T-cell (primary cell): ENCODE results near the gene FAM193A. TPM values are rescaled to one million over a fixed set of nuclear protein-coding genes. Genes with fewer than 3 reads are reported as not detected.
"Not testable (repeated sequence)": the region's sequence is repeated elsewhere in the genome, so short reads cannot be mapped to it uniquely, and the experiment has no call there.

ENCODE experiments used
- ATAC-seq, 4 experiments: fragments of 200-7000 bp in 3 of 4; fragments of 150-1000 bp in 1 of 4; cut with Tn5 transposase; replicated peaks in 1 of 4; 1 replicate in 3 of 4; 2 replicates in 1 of 4; pipeline ENCODE4 v1.10.0; 2021; ENCODE audit warnings: moderate library complexity in 3 of 4, mild to moderate bottlenecking in 2 of 4, moderate number of reproducible peaks in 1 of 4
- CTCF ChIA-PET, 2 donors: fragments of 300-600 bp; sonication (Branson Sonifier 250); formaldehyde crosslinking; loops; one replicate each; lab custom pipeline; 2022; ENCODE audit warnings: antibody characterized with exemption in 2 of 2; lab: Charles Lee
- POLR2A ChIA-PET, 2 donors: fragments of 300-600 bp; sonication (Branson Sonifier 250); formaldehyde crosslinking; loops; one replicate each; lab custom pipeline; 2022; ENCODE audit warnings: antibody characterized with exemption in 2 of 2; lab: Charles Lee
- DNase-seq, 35 experiments: peaks; one replicate each; pipeline versions ENCODE4 v3.0.0 to v3.0.0-alpha.2; 2013 to 2023
- H3K27ac ChIP-seq: one replicate; pipeline ENCODE4 v1.5.1; 2013; ENCODE audit warnings: low read length
- H3K27me3 ChIP-seq, 2 experiments: replicated peaks in 1 of 2; 1 replicate in 1 of 2; 2 replicates in 1 of 2; pipeline versions ENCODE4 v1.6.1 to v1.7.0; 2013; ENCODE audit warnings: low read length in 1 of 2, mixed read lengths in 1 of 2; ENCODE audit not compliant: control insufficient read depth in 2 of 2, insufficient read depth in 2 of 2; ENCODE audit errors: extremely low read depth in 1 of 2
- H3K36me3 ChIP-seq, 2 donors: 1 replicate in 1 of 2; 2 replicates in 1 of 2; pipeline versions ENCODE4 v1.6.1 to v1.7.0; 2013; ENCODE audit warnings: low read length in 1 of 2; ENCODE audit not compliant: control insufficient read depth in 2 of 2, insufficient read depth in 1 of 2; ENCODE audit errors: extremely low read depth in 1 of 2
- H3K4me1 ChIP-seq, 2 experiments: 1 replicate in 1 of 2; 2 replicates in 1 of 2; pipeline versions ENCODE4 v1.6.1 to v1.7.0; 2013; ENCODE audit warnings: low read length in 2 of 2, mixed read lengths in 1 of 2; ENCODE audit not compliant: insufficient read depth in 2 of 2, control insufficient read depth in 1 of 2; ENCODE audit errors: extremely low read depth in 1 of 2
- H3K4me3 ChIP-seq, 2 donors: 1 replicate in 1 of 2; 2 replicates in 1 of 2; pipeline versions ENCODE4 v1.5.1 to v1.7.0; 2013; ENCODE audit warnings: mild to moderate bottlenecking in 2 of 2, low read length in 1 of 2, moderate library complexity in 1 of 2; ENCODE audit not compliant: control insufficient read depth in 1 of 2; ENCODE audit errors: extremely low read depth in 1 of 2
- H3K9me3 ChIP-seq: 2 replicates; pipeline ENCODE4 v1.7.0; 2013
- H3K27ac Mint-ChIP-seq, 2 donors: one replicate each; pipeline ENCODE4 v1.8.0; 2020 to 2021; ENCODE audit warnings: mild to moderate bottlenecking in 2 of 2, mixed read lengths in 2 of 2
- H3K27me3 Mint-ChIP-seq, 2 donors: one replicate each; pipeline ENCODE4 v1.8.0; 2021 to 2022; ENCODE audit warnings: mixed read lengths in 2 of 2
- H3K36me3 Mint-ChIP-seq: one replicate; pipeline ENCODE4 v1.8.0; 2021; ENCODE audit warnings: mixed read lengths
- H3K4me1 Mint-ChIP-seq, 3 donors: one replicate each; pipeline ENCODE4 v1.8.0; 2020 to 2022; ENCODE audit warnings: mixed read lengths in 3 of 3, mild to moderate bottlenecking in 1 of 3
- H3K4me3 Mint-ChIP-seq, 3 donors: one replicate each; pipeline ENCODE4 v1.8.0; 2020 to 2022; ENCODE audit warnings: mild to moderate bottlenecking in 3 of 3, mixed read lengths in 3 of 3, moderate library complexity in 3 of 3
- H3K9me3 Mint-ChIP-seq, 3 donors: one replicate each; pipeline ENCODE4 v1.8.0; 2020 to 2022; ENCODE audit warnings: mixed read lengths in 3 of 3
- WGBS: methylation state at CpG from one replicate; pipeline ENCODE4 v1.1.5; 2013; ENCODE audit warnings: missing lambda C conversion rate; ENCODE audit not compliant: insufficient coverage; 5-methylcytosine and 5-hydroxymethylcytosine counted together
- total RNA-seq, 35 experiments: library from RNA in 6 of 35; stranded (reverse) in 6 of 35; fragments of 120-200 nt in 1 of 35; gene quantifications; one replicate each; pipeline versions ENCODE4 v1.2.1 to v1.2.4 and lab custom pipeline; 2013 to 2026

FAM193A gene
- total RNA-seq, 5 donors from 2014 or later (not counting 1 experiment from before 2014, with no cell fraction given) = 41.6 to 46.8 (median 45.2) TPM

DNA sequence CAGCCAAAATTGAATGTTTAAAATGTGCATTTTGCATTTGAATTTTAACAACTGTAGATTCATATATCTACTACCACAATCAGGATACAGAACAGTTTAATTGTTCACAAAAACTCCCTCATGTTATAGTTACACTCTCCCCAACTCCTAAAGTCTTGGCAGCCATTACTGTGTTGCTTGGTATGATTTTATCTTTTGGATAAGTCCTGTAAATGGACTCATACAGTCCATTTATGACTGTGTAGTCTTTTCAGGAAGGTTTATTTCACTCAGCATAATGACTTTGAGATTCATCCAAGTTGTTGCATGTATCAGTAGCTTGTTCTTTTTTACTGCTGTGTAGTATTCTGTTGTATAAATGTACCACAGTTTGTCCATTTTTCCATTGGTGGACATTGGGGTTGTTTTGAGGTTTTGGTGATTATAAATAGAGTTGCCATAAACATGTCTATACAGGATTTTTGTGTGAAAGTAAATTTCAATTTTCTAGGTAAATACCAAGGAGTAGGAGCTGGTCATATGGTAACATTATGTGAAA, 9.9 kb downstream of the FAM193A start:
- Mint-ChIP-seq H3K36me3 (peaks cover 4% of the 10 kb centered on the region), H3K27me3 (no peaks in the 10 kb centered on the region), H3K4me1 (peaks cover 23 to 51% (median 51%) of the 10 kb centered on the region in 3 donors), H3K9me3 (no peaks in the 10 kb centered on the region), H3K4me3 (no peak overlapping the region), H3K27ac (peak overlapping the region in 1 of 2 donors; percentile 44)
- Histone ChIP-seq H3K9me3 (no peaks in the 10 kb centered on the region), H3K4me3 (no peak overlapping the region), H3K27ac (no peak overlapping the region), H3K27me3 (no peaks in the 10 kb centered on the region), H3K4me1 (peaks cover 0 to 13% of the 10 kb centered on the region in 2 experiments), H3K36me3 (peaks cover 0 to 4% of the 10 kb centered on the region in 2 donors)
- ATAC-seq (no peak), DNase-seq (no peak)
- ChIA-PET CTCF (no interaction called here), POLR2A (no interaction called here)

GRCh38 chr4:2546961-2547691, 10.7 kb downstream of the FAM193A start:
- DNase-seq, H3K27ac Mint-ChIP-seq, H3K27me3 Mint-ChIP-seq, H3K36me3 Mint-ChIP-seq, H3K9me3 ChIP-seq, H3K4me3 ChIP-seq, H3K9me3 Mint-ChIP-seq, H3K27ac ChIP-seq, H3K27me3 ChIP-seq, CTCF ChIA-PET, H3K36me3 ChIP-seq, ATAC-seq, H3K4me3 Mint-ChIP-seq: not testable (repeated sequence)
- peaks cover 0 to 11% of the 10 kb centered on the region in 2 experiments for H3K4me1 ChIP-seq
- POLR2A ChIA-PET = interaction anchor here in 1 of 2 donors (0.7 kb wide), 1 partner anchor 87 kb away, joined by 3 read pairs; no protein-coding TSS in a partner anchor
- WGBS = 100% methylated on average over 6 of the region's 16 CpGs
- H3K4me1 Mint-ChIP-seq = peaks cover 20 to 51% (median 49%) of the 10 kb centered on the region in 3 donors

DNA sequence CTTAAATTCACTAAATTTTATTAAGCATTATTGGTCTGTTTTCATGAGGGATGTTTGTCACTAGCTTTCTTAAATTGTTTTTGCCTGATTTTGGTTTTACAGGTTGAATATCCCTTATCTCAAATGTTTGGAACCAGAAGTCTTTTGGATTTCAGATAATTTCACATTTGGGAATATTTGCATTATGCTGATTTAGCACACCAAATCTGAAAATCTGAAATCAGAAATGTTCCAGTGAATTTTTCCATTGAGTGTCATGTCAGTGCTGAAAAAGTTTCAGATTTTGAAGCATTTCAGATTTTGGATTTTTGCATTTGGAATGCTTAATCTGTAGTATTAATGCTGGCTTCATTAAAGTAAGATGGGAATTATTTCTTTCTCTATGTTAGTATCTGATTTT, 14.7 kb downstream of the FAM193A start:
- Histone ChIP-seq H3K27me3 (no peaks in the 10 kb centered on the region), H3K4me3 (no peak overlapping the region), H3K4me1 (peaks cover 0 to 16% of the 10 kb centered on the region in 2 experiments), H3K9me3 (no peaks in the 10 kb centered on the region), H3K36me3 (no peaks in the 10 kb centered on the region), H3K27ac (no peak overlapping the region)
- Mint-ChIP-seq H3K27ac (no peak overlapping the region), H3K36me3 (peaks cover 4% of the 10 kb centered on the region), H3K9me3 (no peaks in the 10 kb centered on the region), H3K4me3 (no peak overlapping the region), H3K27me3 (no peaks in the 10 kb centered on the region), H3K4me1 (peaks cover 29 to 55% (median 53%) of the 10 kb centered on the region in 3 donors)
- no peak for ATAC-seq
- ChIA-PET CTCF (interaction anchor here (0.7 kb wide), 2 partner anchors 22 to 171 kb away, joined by 4 to 9 read pairs; no protein-coding TSS in a partner anchor), POLR2A (interaction anchor here in 1 of 2 donors (0.6 kb wide), 1 partner anchor 51 kb away, joined by 5 read pairs; no protein-coding TSS in a partner anchor)
- DNase-seq = no peak

DNA sequence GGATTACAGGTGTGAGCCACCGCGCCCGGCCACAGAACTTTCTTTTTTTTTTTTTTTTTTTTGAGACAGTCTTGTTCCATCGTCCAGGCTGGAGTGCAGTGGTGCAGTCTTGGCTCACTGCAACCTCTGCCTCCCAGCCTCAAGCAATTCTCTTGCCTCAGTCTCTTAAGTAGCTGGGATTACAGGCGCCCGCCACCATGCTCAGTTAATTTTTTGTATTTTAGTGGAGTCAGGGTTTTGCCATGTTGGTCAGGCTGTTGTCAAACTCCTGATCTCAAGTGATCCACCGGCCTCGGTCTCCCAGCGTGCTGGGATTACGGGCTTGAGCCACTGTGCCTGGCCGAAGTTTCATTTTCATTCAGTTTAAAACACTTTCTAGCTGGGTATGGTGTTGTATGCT, 16.4 kb downstream of the FAM193A start:
- Histone ChIP-seq H3K36me3 (no peaks in the 10 kb centered on the region), H3K9me3 (no peaks in the 10 kb centered on the region), H3K27me3 (no peaks in the 10 kb centered on the region), H3K27ac (no peak overlapping the region), H3K4me3 (no peak overlapping the region), H3K4me1 (peaks cover 0 to 16% of the 10 kb centered on the region in 2 experiments)
- CTCF ChIA-PET = interaction anchor here in 1 of 2 donors (0.7 kb wide), 1 partner anchor 17 kb away, joined by 4 read pairs; no protein-coding TSS in a partner anchor
- no peaks in the 10 kb centered on the region for H3K27me3 Mint-ChIP-seq
- no peaks in the 10 kb centered on the region for H3K9me3 Mint-ChIP-seq
- 100% methylated on average over 1 of the region's 11 CpGs for WGBS
- no peak overlapping the region for H3K27ac Mint-ChIP-seq
- POLR2A ChIA-PET = interaction anchor here in 1 of 2 donors (0.7 kb wide), 1 partner anchor 315 kb away, joined by 10 read pairs; no protein-coding TSS in a partner anchor
- DNase-seq = no peak
- H3K4me3 Mint-ChIP-seq = no peak overlapping the region
- H3K36me3 Mint-ChIP-seq = no peaks in the 10 kb centered on the region
- peaks cover 29 to 61% (median 56%) of the 10 kb centered on the region in 3 donors for H3K4me1 Mint-ChIP-seq
- no peak for ATAC-seq

DNA sequence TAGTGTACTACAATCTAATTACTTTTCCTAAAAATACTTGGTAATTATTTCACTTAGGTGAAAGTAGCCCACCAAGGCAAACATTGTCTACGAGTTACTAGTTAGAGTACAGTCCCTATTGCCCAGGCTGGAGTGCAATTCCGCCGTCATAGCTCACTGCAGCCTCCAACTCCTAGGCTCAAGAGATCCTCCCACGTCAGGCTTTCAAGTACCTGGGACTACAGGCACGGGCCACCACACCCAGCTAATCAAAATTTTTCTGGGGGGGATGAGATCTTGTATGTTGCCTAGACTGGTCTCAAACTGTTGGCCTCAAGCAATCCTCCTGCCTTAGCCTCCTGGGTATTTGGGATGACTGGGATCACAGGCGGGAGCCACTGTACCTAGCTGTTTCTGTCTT, 21.9 kb downstream of the FAM193A start:
- no peak overlapping the region for H3K27ac ChIP-seq
- no peak overlapping the region for H3K4me3 Mint-ChIP-seq
- no peaks in the 10 kb centered on the region for H3K9me3 Mint-ChIP-seq
- no peaks in the 10 kb centered on the region for H3K27me3 Mint-ChIP-seq
- POLR2A ChIA-PET = interaction anchor here in 1 of 2 donors (0.5 kb wide), 1 partner anchor 53 kb away, joined by 4 read pairs; no protein-coding TSS in a partner anchor
- WGBS = 93% methylated on average over 1 of the region's 6 CpGs
- peaks cover 0 to 6% of the 10 kb centered on the region in 2 donors for H3K36me3 ChIP-seq
- H3K4me3 ChIP-seq = no peak overlapping the region
- no peaks in the 10 kb centered on the region for H3K27me3 ChIP-seq
- DNase-seq (no peak), ATAC-seq (no peak)
- peaks cover 46 to 71% (median 57%) of the 10 kb centered on the region in 3 donors for H3K4me1 Mint-ChIP-seq
- CTCF ChIA-PET = no interaction called here
- H3K4me1 ChIP-seq = peaks cover 0 to 10% of the 10 kb centered on the region in 2 experiments
- H3K36me3 Mint-ChIP-seq = peaks cover 22% of the 10 kb centered on the region
- no peak overlapping the region for H3K27ac Mint-ChIP-seq
- no peaks in the 10 kb centered on the region for H3K9me3 ChIP-seq

DNA sequence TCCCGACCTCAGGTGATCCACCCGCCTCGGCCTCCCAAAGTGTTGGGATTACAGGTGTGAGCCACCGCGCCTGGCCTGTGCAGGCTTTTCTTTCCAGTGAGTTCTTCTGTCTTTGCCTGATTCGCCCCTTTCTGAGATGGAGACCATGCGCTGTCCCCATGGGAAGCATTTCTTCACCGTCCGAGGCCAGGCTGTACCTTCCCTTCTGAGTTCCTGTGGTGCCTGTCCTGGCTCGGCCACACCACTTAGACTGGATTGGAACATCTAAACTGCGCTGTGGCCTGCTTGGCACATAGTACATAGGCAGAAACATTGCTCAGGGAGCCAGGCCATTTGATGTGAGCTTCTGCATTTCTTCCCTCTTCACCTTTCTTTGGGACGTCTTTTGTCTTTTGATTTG, 23.7 kb downstream of the FAM193A start:
- H3K9me3 ChIP-seq = no peaks in the 10 kb centered on the region
- Mint-ChIP-seq H3K4me1 (peaks cover 28 to 67% (median 49%) of the 10 kb centered on the region in 3 donors), H3K4me3 (no peak overlapping the region), H3K36me3 (peaks cover 29% of the 10 kb centered on the region), H3K27ac (peak overlapping the region in 1 of 2 donors; percentile 17), H3K9me3 (no peaks in the 10 kb centered on the region), H3K27me3 (no peaks in the 10 kb centered on the region)
- ChIA-PET CTCF (no interaction called here), POLR2A (no interaction called here)
- H3K27me3 ChIP-seq = no peaks in the 10 kb centered on the region
- H3K27ac ChIP-seq = no peak overlapping the region
- H3K36me3 ChIP-seq = peaks cover 0 to 8% of the 10 kb centered on the region in 2 donors
- H3K4me1 ChIP-seq = peaks cover 0 to 10% of the 10 kb centered on the region in 2 experiments
- ATAC-seq (no peak), DNase-seq (no peak)
- H3K4me3 ChIP-seq = no peak overlapping the region
- WGBS = 98% methylated on average over 9 of the region's 12 CpGs
